DOHH2 (cell line): ENCODE measurements around the gene VAV2.

Experiments
- H3F3A ChIP-seq: fragments of 200-600 bp; sonication (generic), shearing (Covaris generic); 2 replicates; pipeline ENCODE4 v1.6.0; 2016; ENCODE audit warnings: antibody characterized with exemption, mild to moderate bottlenecking; ENCODE audit not compliant: control insufficient read depth, insufficient read depth
- H3K27ac ChIP-seq: fragments of 200-600 bp; sonication (generic); 2 replicates; pipeline ENCODE4 v1.5.1; 2014; ENCODE audit warnings: low read depth, mild to moderate bottlenecking, low read length, moderate library complexity
- H3K27me3 ChIP-seq: fragments of 200-600 bp; sonication (generic); 2 replicates; pipeline ENCODE4 v1.6.1; 2014; ENCODE audit warnings: mild to moderate bottlenecking, low read length, mixed read lengths; ENCODE audit not compliant: control insufficient read depth
- H3K36me3 ChIP-seq: fragments of 200-600 bp; sonication (generic); 2 replicates; pipeline ENCODE4 v1.6.1; 2014; ENCODE audit warnings: mild to moderate bottlenecking, low read length, moderate library complexity, mixed read lengths; ENCODE audit not compliant: control insufficient read depth
- H3K4me1 ChIP-seq: fragments of 200-600 bp; sonication (generic); 2 replicates; pipeline ENCODE4 v1.6.1; 2014; ENCODE audit warnings: mild to moderate bottlenecking, low read length, mixed read lengths; ENCODE audit not compliant: control insufficient read depth
- H3K4me2 ChIP-seq: fragments of 200-600 bp; sonication (generic); 2 replicates; pipeline ENCODE4 v1.6.0; 2014; ENCODE audit warnings: mild to moderate bottlenecking, low read length, moderate library complexity
- H3K4me3 ChIP-seq: fragments of 200-600 bp; sonication (generic); 2 replicates; pipeline ENCODE4 v1.5.1; 2014; ENCODE audit warnings: mild to moderate bottlenecking, low read length, mixed read lengths
- H3K79me2 ChIP-seq: fragments of 200-600 bp; sonication (generic); 2 replicates; pipeline ENCODE4 v1.6.1; 2014; ENCODE audit warnings: mild to moderate bottlenecking, low read length, mixed read lengths; ENCODE audit not compliant: control insufficient read depth
- H3K9me2 ChIP-seq: fragments of 200-600 bp; sonication (generic); replicated peaks from 2 replicates; pipeline ENCODE4 v1.6.1; 2014; ENCODE audit warnings: mild to moderate bottlenecking, low read length, mixed read lengths; ENCODE audit not compliant: control insufficient read depth
- H3K9me3 ChIP-seq: fragments of 200-600 bp; sonication (generic); 2 replicates; pipeline ENCODE4 v1.6.1; 2014; ENCODE audit warnings: antibody characterized with exemption, low read length, mixed read lengths; ENCODE audit not compliant: control insufficient read depth, insufficient read depth
- H4K20me1 ChIP-seq: fragments of 200-600 bp; sonication (generic); 2 replicates; pipeline ENCODE4 v1.6.0; 2014; ENCODE audit warnings: low read depth, mild to moderate bottlenecking, antibody characterized with exemption, low read length, moderate library complexity; ENCODE audit not compliant: control insufficient read depth, insufficient read depth
- CTCF ChIP-seq: fragments of 200-600 bp; sonication (generic); IDR thresholded peaks from one replicate; pipeline ENCODE4 v1.5.1; 2014; ENCODE audit warnings: antibody characterized with exemption, mild to moderate bottlenecking, low read depth, low read length; ENCODE audit not compliant: poor library complexity, severe bottlenecking
- EZH2phosphoT487 ChIP-seq: fragments of 200-600 bp; sonication (generic); IDR thresholded peaks from 2 replicates; pipeline ENCODE4 v1.6.1; 2017; ENCODE audit warnings: borderline replicate concordance, mild to moderate bottlenecking, antibody characterized with exemption, low read length, moderate library complexity, mixed read lengths

The VAV2 gene

GRCh38 chr9:133858771-133859170 is 133.4 kb downstream of the VAV2 start:
- Histone ChIP-seq H3K36me3 (no peaks in the 10 kb centered on the region), H3K79me2 (peaks cover under 1% of the 10 kb centered on the region; the same call in 1 of the 2 replicates), H3K4me2 (no peak overlapping the region), H3F3A (no peaks in the 10 kb centered on the region), H3K9me2 (no peaks in the 10 kb centered on the region), H3K4me1 (no peaks in the 10 kb centered on the region), H4K20me1 (no peaks in the 10 kb centered on the region), H3K9me3 (no peaks in the 10 kb centered on the region), H3K27me3 (no peaks in the 10 kb centered on the region), H3K4me3 (no peak overlapping the region), H3K27ac (no peak overlapping the region)
- TF ChIP-seq CTCF (no peak), EZH2phosphoT487 (no peak)

- H3K27ac ChIP-seq = no peak overlapping the region
- no peaks in the 10 kb centered on the region for H3F3A ChIP-seq
- no peaks in the 10 kb centered on the region for H3K4me1 ChIP-seq
- TF ChIP-seq EZH2phosphoT487 = no peak
- no peak for TF ChIP-seq CTCF
- no peaks in the 10 kb centered on the region for H3K27me3 ChIP-seq
- no peaks in the 10 kb centered on the region for H3K36me3 ChIP-seq
- 0 out of 2 replicates have a peak, but pooled peaks cover 2% of the 10 kb centered on the region for H4K20me1 ChIP-seq
- H3K9me3 ChIP-seq = no peaks in the 10 kb centered on the region
- H3K79me2 ChIP-seq = no peaks in the 10 kb centered on the region
- no peak overlapping the region for H3K4me2 ChIP-seq
- no peak overlapping the region for H3K4me3 ChIP-seq
- no peaks in the 10 kb centered on the region for H3K9me2 ChIP-seq
These were observed 134.5 kb downstream of the VAV2 start for GRCh38 chr9:133857639-133858038.

GRCh38 chr9:133856798-133857197 is 135.3 kb downstream of the VAV2 start:
- H3K9me2 ChIP-seq = no peaks in the 10 kb centered on the region
- 0 out of 2 replicates have a peak, but pooled peaks cover 2% of the 10 kb centered on the region for H4K20me1 ChIP-seq
- no peak overlapping the region for H3K4me3 ChIP-seq
- no peak for TF ChIP-seq EZH2phosphoT487
- no peak for TF ChIP-seq CTCF
- no peaks in the 10 kb centered on the region for H3K9me3 ChIP-seq
- H3K27me3 ChIP-seq = no peaks in the 10 kb centered on the region
- H3K79me2 ChIP-seq = no peaks in the 10 kb centered on the region
- H3F3A ChIP-seq = no peaks in the 10 kb centered on the region
- no peaks in the 10 kb centered on the region for H3K4me1 ChIP-seq
- no peak overlapping the region for H3K4me2 ChIP-seq
- no peak overlapping the region for H3K27ac ChIP-seq
- no peaks in the 10 kb centered on the region for H3K36me3 ChIP-seq
